ENCODE results near the gene MICAL2.

MICAL2 gene

GRCh38 chr11:12223771-12224536 is 113.6 kb downstream of the MICAL2 start:
- DNase-seq, result no peak
- Histone ChIP-seq H3K4me1 (no peaks in the 10 kb centered on the region), H3K36me3 (no peaks in the 10 kb centered on the region), H3K4me3 (ENCODE audit: low read depth, low read length) (no peak overlapping the region), H3K27me3 (no peaks in the 10 kb centered on the region), H3K9me3 (no peaks in the 10 kb centered on the region)
- no peak for TF ChIP-seq CTCF (IDR thresholded peaks at IDR 0.05; ENCODE audit: low read depth, low read length)

DNA sequence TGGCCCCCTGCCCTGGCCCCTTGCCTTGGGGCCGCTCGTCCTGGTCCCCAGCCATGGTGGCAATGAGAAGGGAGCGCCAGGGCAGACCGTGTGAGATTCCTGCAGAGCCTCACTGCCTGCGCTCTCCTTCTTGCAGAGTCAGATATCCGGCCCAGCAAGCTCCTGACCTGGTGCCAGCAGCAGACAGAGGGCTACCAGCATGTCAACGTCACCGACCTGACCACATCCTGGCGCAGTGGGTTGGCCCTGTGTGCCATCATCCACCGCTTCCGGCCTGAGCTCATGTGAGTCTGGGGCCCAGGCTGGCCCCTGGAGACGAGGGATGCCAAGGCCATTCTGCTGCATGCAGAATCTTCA is 114.1 kb downstream of the MICAL2 start:
- no peak for TF ChIP-seq CTCF (IDR thresholded peaks at IDR 0.05; ENCODE audit: low read depth, low read length)
- no peaks in the 10 kb centered on the region for H3K27me3 ChIP-seq
- H3K4me3 ChIP-seq (ENCODE audit: low read depth, low read length), result no peak overlapping the region
- no peaks in the 10 kb centered on the region for H3K4me1 ChIP-seq
- H3K36me3 ChIP-seq, result no peaks in the 10 kb centered on the region
- no peak for DNase-seq
- H3K9me3 ChIP-seq, result no peaks in the 10 kb centered on the region

DNA sequence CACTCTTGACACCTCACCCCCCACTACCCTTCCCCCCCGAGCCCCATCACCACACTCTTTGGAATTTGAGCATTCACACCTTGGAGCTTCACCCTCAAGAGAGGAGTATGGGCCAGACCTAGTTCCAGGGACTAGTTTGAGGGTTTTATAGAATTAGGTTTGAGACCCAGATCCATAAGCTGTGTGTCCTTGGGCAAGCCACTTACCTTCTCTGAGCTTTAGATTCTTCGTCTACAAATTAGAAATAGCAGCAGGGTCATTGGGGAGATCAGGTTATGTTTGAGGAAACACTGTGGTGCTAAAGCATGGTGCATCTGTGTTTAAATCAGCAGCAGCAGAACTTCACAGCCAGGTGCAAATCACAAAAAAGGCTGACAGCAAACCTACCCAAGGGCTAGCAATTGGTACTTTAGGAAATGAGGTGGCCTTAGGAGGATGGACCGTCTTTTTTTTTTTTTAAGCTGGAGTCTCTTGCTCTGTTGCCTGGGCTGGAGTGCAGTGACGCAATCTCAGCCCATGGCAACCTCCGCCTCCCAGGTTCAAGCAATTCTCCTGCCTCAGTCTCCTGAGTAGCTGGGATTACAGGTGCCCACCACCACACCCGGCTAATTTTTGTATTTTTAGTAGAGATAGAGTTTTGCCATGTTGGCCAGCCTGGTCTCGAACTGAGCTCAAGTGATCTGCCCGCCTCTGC is 114.8 kb downstream of the MICAL2 start:
- H3K36me3 ChIP-seq, result no peaks in the 10 kb centered on the region
- H3K4me3 ChIP-seq (ENCODE audit: low read depth, low read length), result no peak overlapping the region
- TF ChIP-seq CTCF (IDR thresholded peaks at IDR 0.05; ENCODE audit: low read depth, low read length), result no peak
- DNase-seq, result no peak
- H3K27me3 ChIP-seq, result no peaks in the 10 kb centered on the region
- H3K9me3 ChIP-seq, result no peaks in the 10 kb centered on the region
- H3K4me1 ChIP-seq, result no peaks in the 10 kb centered on the region

DNA sequence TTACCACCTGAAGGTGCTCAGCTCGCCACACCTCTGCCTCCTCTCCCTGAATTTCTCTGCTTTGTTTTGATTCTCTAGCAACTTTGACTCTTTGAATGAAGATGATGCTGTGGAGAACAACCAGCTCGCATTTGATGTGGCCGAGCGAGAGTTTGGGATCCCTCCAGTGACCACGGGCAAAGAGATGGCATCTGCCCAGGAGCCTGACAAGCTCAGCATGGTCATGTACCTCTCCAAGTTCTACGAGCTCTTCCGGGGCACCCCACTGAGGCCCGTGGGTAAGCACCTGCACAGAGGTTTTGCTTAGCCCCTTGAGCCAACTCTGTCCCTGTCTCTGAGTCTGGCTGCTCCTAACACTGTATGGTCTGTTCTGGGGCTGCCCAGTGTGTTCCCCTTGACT is 115.7 kb downstream of the MICAL2 start:
- no peaks in the 10 kb centered on the region for H3K4me1 ChIP-seq
- no peak for DNase-seq

GRCh38 chr11:12229450-12230229 is 119.2 kb downstream of the MICAL2 start:
- no peaks in the 10 kb centered on the region for H3K9me3 ChIP-seq
- H3K4me1 ChIP-seq, result no peaks in the 10 kb centered on the region
- DNase-seq, result no peak
- no peak overlapping the region for H3K4me3 ChIP-seq (ENCODE audit: low read depth, low read length)
- no peaks in the 10 kb centered on the region for H3K27me3 ChIP-seq
- H3K36me3 ChIP-seq, result no peaks in the 10 kb centered on the region
- no peak for TF ChIP-seq CTCF (IDR thresholded peaks at IDR 0.05; ENCODE audit: low read depth, low read length)

More for the DNA sequence above, 115.7 kb downstream of the MICAL2 start:
- Histone ChIP-seq H3K4me3 (ENCODE audit: low read depth, low read length) (no peak overlapping the region), H3K9me3 (no peaks in the 10 kb centered on the region), H3K36me3 (no peaks in the 10 kb centered on the region), H3K27me3 (no peaks in the 10 kb centered on the region)
- TF ChIP-seq CTCF (IDR thresholded peaks at IDR 0.05; ENCODE audit: low read depth, low read length), result no peak
